CD14-positive monocyte (primary cell): ENCODE results near the gene TINAGL1. TPM values are rescaled to one million over a fixed set of nuclear protein-coding genes. Genes with fewer than 3 reads are reported as not detected.

ENCODE experiments used
- DNase-seq, 3 donors: peaks; one replicate each; pipeline ENCODE4 v3.0.0-alpha.2; 2011 to 2022
- H2AFZ ChIP-seq: 2 replicates; pipeline ENCODE4 v1.6.0; 2012; ENCODE audit warnings: mild to moderate bottlenecking, low read depth, low read length, inconsistent platforms; ENCODE audit not compliant: insufficient read depth, poor library complexity, severe bottlenecking
- H3K27ac ChIP-seq, 2 donors: 1 replicate in 1 of 2; 2 replicates in 1 of 2; pipeline ENCODE4 v1.5.1; 2012 to 2013; ENCODE audit warnings: low read length in 2 of 2, control low read depth in 1 of 2, inconsistent platforms in 1 of 2, low read depth in 1 of 2, mild to moderate bottlenecking in 1 of 2
- H3K27me3 ChIP-seq, 2 donors: one replicate each; pipeline versions ENCODE4 v1.6.0 to v1.6.1; 2011 to 2013; ENCODE audit warnings: low read length in 2 of 2; ENCODE audit not compliant: control insufficient read depth in 2 of 2, insufficient read depth in 2 of 2
- H3K36me3 ChIP-seq, 2 donors: replicated peaks in 1 of 2; 1 replicate in 1 of 2; 2 replicates in 1 of 2; pipeline versions ENCODE4 v1.5.1 to v1.6.1; 2012 to 2013; ENCODE audit warnings: low read length in 2 of 2, control low read depth in 1 of 2, inconsistent platforms in 1 of 2, mild to moderate bottlenecking in 1 of 2; ENCODE audit not compliant: insufficient read depth in 2 of 2, control insufficient read depth in 1 of 2
- H3K4me1 ChIP-seq, 2 donors: 1 replicate in 1 of 2; 2 replicates in 1 of 2; pipeline versions ENCODE4 v1.5.1 to v1.6.1; 2012 to 2013; ENCODE audit warnings: low read length in 2 of 2, control low read depth in 1 of 2, inconsistent platforms in 1 of 2, mild to moderate bottlenecking in 1 of 2, moderate library complexity in 1 of 2; ENCODE audit not compliant: insufficient read depth in 2 of 2, control insufficient read depth in 1 of 2
- H3K4me2 ChIP-seq: replicated peaks from 2 replicates; pipeline ENCODE3; 2012; ENCODE audit warnings: low read length, moderate library complexity, mild to moderate bottlenecking; ENCODE audit not compliant: poor library complexity, severe bottlenecking; ENCODE audit errors: extremely low read depth
- H3K4me3 ChIP-seq, 3 experiments: fragments of 200-600 bp in 1 of 3; sonication (generic) in 1 of 3; replicated peaks in 1 of 3; 1 replicate in 2 of 3; 2 replicates in 1 of 3; pipeline ENCODE4 v1.5.1; 2011 to 2013; ENCODE audit warnings: low read length in 3 of 3, mild to moderate bottlenecking in 3 of 3, control low read depth in 2 of 3, low read depth in 2 of 3, inconsistent platforms in 1 of 3, moderate library complexity in 1 of 3
- H3K79me2 ChIP-seq: 2 replicates; pipeline ENCODE4 v1.6.0; 2012; ENCODE audit warnings: mild to moderate bottlenecking, control low read depth, inconsistent platforms, low read length, moderate library complexity; ENCODE audit not compliant: insufficient read depth
- H3K9ac ChIP-seq: 2 replicates; pipeline ENCODE4 v1.6.0; 2017; ENCODE audit warnings: low read length, mild to moderate bottlenecking; ENCODE audit not compliant: insufficient read depth, poor library complexity, severe bottlenecking
- H3K9me3 ChIP-seq, 2 donors: replicated peaks in 1 of 2; 1 replicate in 1 of 2; 2 replicates in 1 of 2; pipeline versions ENCODE4 v1.5.1 to v1.6.1; 2012 to 2013; ENCODE audit warnings: low read length in 2 of 2, control low read depth in 1 of 2; ENCODE audit not compliant: control insufficient read depth in 1 of 2, insufficient read depth in 1 of 2
- H4K20me1 ChIP-seq: 2 replicates; pipeline ENCODE4 v1.6.0; 2012; ENCODE audit warnings: mild to moderate bottlenecking, low read length, control low read depth, moderate library complexity; ENCODE audit not compliant: insufficient read depth
- H3K27ac Mint-ChIP-seq, 7 donors: one replicate each; pipeline ENCODE4 v1.8.0; 2020; ENCODE audit warnings: mild to moderate bottlenecking in 7 of 7, mixed read lengths in 7 of 7, moderate library complexity in 6 of 7, inconsistent platforms in 2 of 7
- H3K27me3 Mint-ChIP-seq, 3 donors: one replicate each; pipeline ENCODE4 v1.8.0; 2021 to 2022; ENCODE audit warnings: low read depth in 3 of 3, mild to moderate bottlenecking in 3 of 3, mixed read lengths in 3 of 3, moderate library complexity in 3 of 3, inconsistent platforms in 1 of 3
- H3K36me3 Mint-ChIP-seq, 2 donors: one replicate each; pipeline ENCODE4 v1.8.0; 2020; ENCODE audit warnings: mixed read lengths in 2 of 2, inconsistent platforms in 1 of 2, mild to moderate bottlenecking in 1 of 2
- H3K4me1 Mint-ChIP-seq: one replicate; pipeline ENCODE4 v1.8.0; 2020; ENCODE audit warnings: mild to moderate bottlenecking, mixed read lengths
- H3K4me3 Mint-ChIP-seq, 2 donors: one replicate each; pipeline ENCODE4 v1.8.0; 2020; ENCODE audit warnings: mild to moderate bottlenecking in 2 of 2, mixed read lengths in 2 of 2, moderate library complexity in 1 of 2
- H3K9me3 Mint-ChIP-seq, 7 donors: one replicate each; pipeline ENCODE4 v1.8.0; 2020 to 2022; ENCODE audit warnings: mixed read lengths in 7 of 7, mild to moderate bottlenecking in 6 of 7, moderate library complexity in 6 of 7, inconsistent platforms in 2 of 7
- CTCF ChIP-seq: fragments of 200-600 bp; IDR thresholded peaks from one replicate; pipeline ENCODE4 v1.8.0; 2022; ENCODE audit warnings: antibody characterized with exemption, mild to moderate bottlenecking
- WGBS: methylation state at CpG from one replicate; pipeline ENCODE4 v1.1.5; 2013; ENCODE audit warnings: missing lambda C conversion rate; ENCODE audit not compliant: insufficient coverage; 5-methylcytosine and 5-hydroxymethylcytosine counted together
- intact Hi-C, 2 donors: fragments of 100-400 bp; cut with micrococcal nuclease; formaldehyde crosslinking; loops; one replicate each; pipeline versions ENCODE4 v1.15.0 to v1.15.1; 2023
- polyA plus RNA-seq, 3 donors: library from polyadenylated mRNA; depleted of rRNA in 1 of 3; unstranded in 2 of 3; stranded (reverse) in 1 of 3; fragments of 300-500 nt in 2 of 3; fragments of >200 nt in 1 of 3; fragmentation: Illumina TruSeq in 2 of 3; gene quantifications; 1 replicate in 2 of 3; 2 replicates in 1 of 3; pipeline ENCODE4 v1.2.3, GENCODE V29; 2012 to 2021

The TINAGL1 gene
- polyA plus RNA-seq, 3 donors: 0.07 TPM; not detected in 2

GRCh38 chr1:31625561-31626222, 49.4 kb downstream of the TINAGL1 start:
- intact Hi-C loops: no loop called here
- no peaks in the 10 kb centered on the region for H3K27me3 ChIP-seq
- Mint-ChIP-seq H3K9me3 (peaks cover 0 to 2% (median 0%) of the 10 kb centered on the region in 7 donors), H3K27ac (peak overlapping the region in 2 of 7 donors; percentile 51 to 65), H3K36me3 (peaks cover 50 to 51% of the 10 kb centered on the region in 2 donors), H3K27me3 (peaks cover 0 to 3% (median 0%) of the 10 kb centered on the region in 3 donors), H3K4me3 (no peak overlapping the region), H3K4me1 (peaks cover 16% of the 10 kb centered on the region)
- no peak overlapping the region for H3K9ac ChIP-seq
- peak in 1 of 3 donors; percentile 23 for DNase-seq
- peaks cover 9 to 14% of the 10 kb centered on the region in 2 donors for H3K4me1 ChIP-seq
- TF ChIP-seq CTCF: no peak
- no peak overlapping the region for H2AFZ ChIP-seq
- WGBS: 100% methylated on average over 3 of the region's 4 CpGs
- H3K4me2 ChIP-seq: no peak overlapping the region
- H3K9me3 ChIP-seq: no peaks in the 10 kb centered on the region
- H3K27ac ChIP-seq: no peak overlapping the region
- H3K79me2 ChIP-seq: no peaks in the 10 kb centered on the region
- no peak overlapping the region for H3K4me3 ChIP-seq
- H4K20me1 ChIP-seq: no peaks in the 10 kb centered on the region
- peaks cover 33 to 44% of the 10 kb centered on the region in 2 donors for H3K36me3 ChIP-seq

GRCh38 chr1:31626223-31627207, 50.2 kb downstream of the TINAGL1 start:
- Mint-ChIP-seq H3K4me3 (no peak overlapping the region), H3K27me3 (peaks cover 0 to 2% (median 0%) of the 10 kb centered on the region in 3 donors), H3K4me1 (peaks cover 16% of the 10 kb centered on the region), H3K27ac (peak overlapping the region in 2 of 7 donors; percentile 51 to 65), H3K9me3 (peaks cover 0 to 2% (median 0%) of the 10 kb centered on the region in 7 donors), H3K36me3 (peaks cover 58 to 59% of the 10 kb centered on the region in 2 donors)
- Histone ChIP-seq H3K27ac (no peak overlapping the region), H3K9me3 (no peaks in the 10 kb centered on the region), H3K9ac (no peak overlapping the region), H4K20me1 (no peaks in the 10 kb centered on the region), H3K4me3 (no peak overlapping the region), H3K79me2 (no peaks in the 10 kb centered on the region), H2AFZ (no peak overlapping the region), H3K36me3 (peaks cover 41 to 53% of the 10 kb centered on the region in 2 donors), H3K4me1 (peaks cover 9 to 14% of the 10 kb centered on the region in 2 donors), H3K4me2 (no peak overlapping the region), H3K27me3 (no peaks in the 10 kb centered on the region)
- no peak for TF ChIP-seq CTCF
- intact Hi-C loops: no loop called here
- WGBS: 97% methylated on average over 18 of the region's 23 CpGs
- DNase-seq: no peak
